Activated naive CD4-positive, alpha-beta T cell (primary cell): Measurements from ENCODE around the gene RAB28.
"Not testable (repeated sequence)": the region's sequence is repeated elsewhere in the genome, so short reads cannot be mapped to it uniquely, and the experiment has no call there.

Source experiments
- DNase-seq, 4 experiments: peaks; one replicate each; lab custom pipeline; 2025; lab: John Stamatoyannopoulos, UW

Gene RAB28

DNA sequence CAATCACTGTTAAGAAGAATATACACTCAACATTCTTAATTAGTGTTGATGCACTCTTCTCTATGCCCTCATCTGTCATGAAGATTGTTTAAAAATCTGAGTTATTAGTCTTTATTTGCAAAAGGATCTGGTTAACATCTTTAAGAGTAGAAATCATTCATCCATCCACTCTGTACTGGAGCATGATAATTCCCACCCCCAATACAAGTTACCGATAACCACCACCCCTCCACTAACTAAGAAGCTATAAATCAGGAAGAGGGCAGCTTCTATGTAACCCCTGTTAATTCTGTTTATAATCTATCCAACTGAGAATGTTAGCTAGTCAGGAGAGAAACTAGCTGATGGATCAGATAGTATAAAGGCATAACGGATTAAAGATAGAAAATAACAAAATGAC lies 34.5 kb downstream of the RAB28 start:
- DNase-seq = no peak

DNA sequence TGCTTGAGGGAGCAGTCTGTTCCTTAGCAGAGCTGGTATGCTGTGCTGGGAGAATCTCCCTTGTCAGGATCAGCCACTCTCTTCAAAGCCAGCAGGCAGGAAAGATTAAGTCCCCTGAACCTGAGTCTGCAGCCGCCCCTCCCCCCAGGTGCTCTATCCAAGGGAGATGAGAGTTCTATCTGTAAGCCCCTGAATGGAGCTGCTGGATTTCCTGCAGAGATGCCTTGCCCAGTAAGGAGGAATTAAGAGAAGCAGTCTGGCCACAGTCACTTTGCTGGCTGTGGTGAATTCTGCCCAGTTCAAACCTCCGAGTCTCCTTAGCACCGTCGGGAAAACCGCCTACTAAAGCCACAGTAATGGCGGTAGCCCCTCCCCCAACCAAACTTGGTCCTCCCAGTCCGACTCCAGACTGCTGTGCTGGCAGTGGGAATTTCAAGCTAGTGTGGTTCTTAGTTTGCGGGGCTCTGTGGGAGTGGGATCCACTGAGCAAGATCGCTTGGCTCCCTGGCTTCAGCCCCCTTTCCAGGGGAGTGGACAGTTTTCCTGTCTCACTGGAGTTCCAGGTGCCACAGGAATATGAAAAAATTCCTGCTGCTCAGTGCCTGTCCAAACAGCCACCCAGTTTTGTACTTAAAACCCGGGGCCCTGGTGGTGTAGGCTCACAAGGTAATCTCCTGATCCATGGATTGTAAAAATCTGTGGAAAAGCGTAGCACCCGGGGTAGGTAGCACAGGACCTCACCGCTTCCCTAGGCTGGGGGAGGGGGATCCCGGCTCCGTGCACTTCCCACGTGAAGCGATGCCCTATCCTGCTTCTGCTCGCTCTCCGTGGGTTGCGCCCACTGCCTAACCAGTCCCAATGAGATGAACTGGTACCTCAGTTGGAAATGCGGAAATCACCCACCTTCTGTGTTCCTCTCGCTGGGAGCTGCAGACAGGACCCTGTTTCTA lies 38.0 kb downstream of the RAB28 start:
- DNase-seq = no peak

DNA sequence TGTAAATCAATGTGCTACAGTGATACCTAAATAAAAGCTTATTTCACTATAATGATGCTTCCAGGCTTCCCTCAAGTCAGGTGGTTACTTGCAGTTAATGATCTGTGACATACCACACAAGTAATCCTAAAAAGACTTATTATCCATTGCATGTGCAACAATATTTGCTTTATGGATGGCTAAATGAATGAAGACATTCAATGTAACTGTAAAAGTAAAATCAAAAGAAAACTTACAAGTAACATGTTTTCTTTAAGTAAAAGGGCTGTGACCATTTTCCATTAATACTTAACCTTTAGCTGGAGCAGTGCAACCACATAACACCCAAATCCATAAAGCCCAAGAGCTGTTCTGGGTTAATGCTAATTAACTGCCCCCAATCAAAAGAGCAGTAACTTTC lies 42.6 kb downstream of the RAB28 start:
- DNase-seq = no peak

DNA sequence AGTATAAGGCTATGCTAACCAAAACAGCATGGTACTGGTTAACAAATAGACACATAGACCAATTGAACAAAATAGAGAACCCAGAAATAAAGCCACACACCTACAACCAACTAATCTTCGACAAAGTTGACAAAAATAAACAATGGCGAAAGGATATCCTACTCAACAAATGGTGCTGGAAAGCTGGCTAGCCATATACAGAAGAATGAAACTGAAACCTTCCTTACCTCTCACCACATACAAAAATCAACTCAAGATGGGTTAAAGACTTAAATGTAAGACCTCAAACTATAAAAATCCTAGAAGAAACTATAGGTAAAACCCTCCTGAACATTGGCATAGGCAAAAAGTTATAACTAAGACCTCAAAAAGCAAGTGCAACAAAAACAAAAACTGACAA lies 47.2 kb downstream of the RAB28 start:
- DNase-seq = no peak

DNA sequence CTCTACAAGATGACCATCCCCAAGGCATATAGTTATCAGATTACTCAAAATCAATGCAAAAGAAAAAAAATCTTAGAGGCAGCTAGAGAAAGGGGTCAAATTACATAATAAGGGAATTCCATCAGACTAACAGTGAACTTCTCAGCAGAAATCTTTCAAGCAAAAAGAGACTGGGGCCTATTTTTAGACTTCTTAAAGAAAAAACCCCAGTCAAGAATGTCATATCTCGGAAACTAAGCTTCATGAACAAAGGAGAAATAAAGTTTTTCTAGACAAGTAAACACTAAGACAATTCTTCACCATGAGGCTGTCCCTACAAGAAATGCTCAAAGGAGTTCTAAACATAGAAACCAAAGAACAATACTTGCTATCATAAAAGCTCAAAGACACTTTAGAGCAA lies 51.7 kb downstream of the RAB28 start:
- no peak for DNase-seq

DNA sequence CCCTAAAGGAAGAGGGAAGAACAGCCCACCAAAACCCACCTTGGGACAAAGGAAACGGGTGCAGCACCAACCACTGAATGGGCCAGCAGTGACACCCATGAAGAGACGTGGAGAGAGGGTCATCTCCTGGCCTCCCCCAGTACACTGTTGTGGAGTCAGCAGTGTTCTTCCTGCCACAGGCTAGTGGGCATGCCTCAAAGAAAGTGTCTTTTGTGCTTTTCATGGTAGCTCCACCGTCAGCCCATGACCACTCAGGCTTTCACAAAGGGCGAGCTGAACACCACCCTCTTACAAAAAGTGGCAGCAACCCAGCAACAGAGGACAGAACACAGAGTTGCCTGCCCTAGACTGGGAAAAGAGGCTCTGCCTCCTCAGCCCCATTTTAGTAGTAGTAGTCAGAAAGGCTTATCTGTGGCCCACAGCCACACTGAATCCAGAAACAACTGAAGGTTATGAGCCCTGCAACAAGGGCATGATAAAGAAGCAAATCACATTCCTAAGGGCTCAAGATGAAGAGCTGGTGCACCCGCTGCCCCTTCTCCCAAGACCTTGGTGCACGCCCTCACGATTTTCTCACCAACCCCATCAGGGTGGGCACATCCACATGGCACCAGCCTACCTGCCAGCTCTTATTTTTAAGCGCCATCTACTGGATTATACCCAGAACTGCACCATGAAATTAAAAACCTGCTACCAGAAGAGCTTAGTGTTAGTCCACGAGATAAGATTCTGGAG lies 53.1 kb downstream of the RAB28 start:
- DNase-seq = no peak

DNA sequence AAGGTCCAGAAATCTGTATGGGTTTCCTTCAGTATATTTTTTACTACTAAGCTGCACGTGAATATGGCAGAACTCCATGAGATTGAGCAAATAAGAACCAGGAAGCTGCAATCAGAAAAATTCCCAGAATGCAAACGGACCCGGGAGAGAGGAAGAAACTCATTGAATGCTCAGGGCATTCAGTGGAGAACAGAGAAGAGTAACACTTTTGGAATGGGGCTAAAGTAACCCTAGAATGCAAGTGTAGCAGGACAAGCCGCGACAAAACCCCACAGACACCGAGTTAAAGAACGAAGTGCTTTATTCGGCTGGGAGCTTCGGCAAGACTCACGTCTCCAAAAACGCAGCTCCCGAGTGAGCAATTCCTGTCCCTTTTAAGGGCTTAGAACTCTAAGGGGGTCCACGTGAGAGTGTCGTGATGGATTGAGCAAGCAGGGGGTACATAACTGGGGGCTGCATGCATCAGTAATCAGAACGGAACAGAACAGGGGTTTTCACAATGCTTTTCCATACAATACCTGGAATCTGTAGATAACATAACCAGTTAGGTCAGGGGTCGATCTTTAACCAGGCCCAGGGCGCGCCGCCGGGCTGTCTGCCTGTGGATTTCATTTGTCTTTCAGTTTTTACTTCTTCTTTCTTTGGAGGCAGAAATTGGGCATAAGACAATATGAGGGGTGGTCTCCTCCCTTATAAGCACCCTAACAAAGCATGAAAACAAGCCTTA lies 56.4 kb downstream of the RAB28 start:
- DNase-seq = no peak

DNA sequence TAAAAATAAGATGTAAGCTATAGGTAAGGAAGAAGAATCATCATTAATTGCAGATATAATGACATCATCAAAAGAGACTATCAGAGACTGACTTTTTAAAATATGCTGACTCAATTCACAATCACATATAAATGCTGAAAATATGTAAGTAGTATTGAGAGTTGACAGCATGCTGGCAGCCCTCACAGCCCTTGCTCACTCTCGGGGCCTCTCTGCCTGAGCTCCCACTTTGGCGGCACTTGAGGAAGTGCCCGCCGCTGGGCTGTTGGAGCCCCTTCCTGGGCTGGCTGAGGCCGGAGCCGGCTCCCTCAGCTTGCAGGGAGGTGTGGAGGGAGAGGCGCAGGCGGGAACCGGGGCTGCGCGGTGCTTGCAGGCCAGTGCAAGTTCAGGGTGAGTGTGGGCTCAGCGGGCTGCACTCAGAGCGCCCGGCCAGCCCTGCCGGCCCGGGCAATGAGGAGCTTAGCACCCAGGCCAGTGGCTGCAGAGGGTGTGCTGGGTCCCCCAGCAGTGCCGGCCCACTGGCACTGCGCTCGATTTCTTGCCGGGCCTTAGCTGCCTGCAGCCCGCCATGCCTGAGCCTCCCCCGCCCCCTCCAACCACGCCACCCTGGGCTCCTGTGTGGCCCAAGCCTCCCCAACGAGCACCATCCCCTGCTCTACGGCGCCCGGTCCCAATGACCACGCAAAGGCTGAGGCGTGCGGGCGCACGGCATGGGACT lies 68.9 kb downstream of the RAB28 start:
- no peak for DNase-seq

DNA sequence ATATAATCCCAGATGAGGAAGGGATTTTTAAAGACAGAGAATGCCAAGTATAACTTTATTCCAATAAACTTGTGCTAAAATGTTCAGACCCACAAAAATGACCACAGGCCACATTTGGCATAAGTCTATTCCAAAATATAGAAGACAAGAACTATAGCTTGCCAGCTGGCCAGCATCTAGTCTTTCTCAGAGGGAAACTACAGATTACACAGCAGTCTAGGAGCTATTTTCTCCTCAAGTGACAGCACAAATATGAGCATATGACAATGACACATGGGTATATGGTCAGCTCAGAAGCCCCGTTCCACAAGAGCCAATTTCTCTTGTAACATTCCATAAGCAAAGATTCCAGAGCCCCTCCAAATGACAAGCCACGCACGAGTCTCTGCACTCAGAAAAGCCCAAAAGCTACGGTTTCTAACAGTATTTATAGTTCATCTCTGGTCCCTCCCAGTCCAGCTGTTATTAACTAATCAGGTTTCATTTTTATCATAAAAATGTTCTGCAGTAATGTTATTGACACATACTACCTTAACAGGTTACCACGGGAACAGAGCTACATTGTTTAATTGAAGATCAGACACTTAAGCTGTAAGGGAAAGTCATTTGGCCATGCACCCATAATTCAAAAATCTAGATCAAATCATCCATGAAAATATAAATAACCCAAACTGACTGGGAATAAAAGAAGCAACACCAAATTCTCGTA lies 70.3 kb downstream of the RAB28 start:
- no peak for DNase-seq

DNA sequence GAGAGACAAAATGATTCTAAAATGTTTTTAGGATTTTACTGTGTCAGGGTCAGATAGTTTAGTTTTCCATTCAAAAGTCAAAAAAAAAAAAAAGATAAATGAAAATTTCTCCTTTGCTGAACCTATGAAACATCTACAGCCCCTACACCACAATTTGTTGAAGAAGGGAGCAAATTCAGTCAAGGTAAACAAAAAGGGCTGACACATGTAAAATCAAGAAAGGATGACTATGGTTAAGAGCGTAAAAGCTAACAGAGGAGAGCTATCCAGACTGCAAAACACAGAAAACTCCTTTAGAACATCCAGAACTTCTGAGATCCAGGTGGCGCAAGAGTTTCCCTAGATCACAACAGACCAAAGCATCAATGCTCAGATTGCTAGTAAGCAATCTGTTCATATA lies 72.2 kb downstream of the RAB28 start:
- no peak for DNase-seq

DNA sequence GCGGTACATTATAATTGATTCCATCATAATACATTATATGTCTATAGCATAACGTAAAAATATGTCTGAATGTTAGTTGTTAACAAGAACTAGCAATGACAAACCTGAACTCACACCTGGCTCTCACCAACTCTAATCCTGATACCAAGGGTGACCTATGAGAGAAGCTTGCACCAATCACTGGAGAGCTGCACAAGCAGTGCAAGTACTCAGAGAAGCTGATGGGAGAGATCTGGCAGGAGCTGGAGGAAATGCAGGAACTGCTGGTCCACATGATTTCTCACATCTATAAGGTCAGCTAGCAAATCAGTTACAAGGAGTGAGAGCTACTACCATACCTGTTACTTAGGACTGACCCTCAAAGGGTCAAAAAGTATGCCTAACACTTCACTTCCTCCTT lies 74.8 kb downstream of the RAB28 start:
- DNase-seq = no peak

DNA sequence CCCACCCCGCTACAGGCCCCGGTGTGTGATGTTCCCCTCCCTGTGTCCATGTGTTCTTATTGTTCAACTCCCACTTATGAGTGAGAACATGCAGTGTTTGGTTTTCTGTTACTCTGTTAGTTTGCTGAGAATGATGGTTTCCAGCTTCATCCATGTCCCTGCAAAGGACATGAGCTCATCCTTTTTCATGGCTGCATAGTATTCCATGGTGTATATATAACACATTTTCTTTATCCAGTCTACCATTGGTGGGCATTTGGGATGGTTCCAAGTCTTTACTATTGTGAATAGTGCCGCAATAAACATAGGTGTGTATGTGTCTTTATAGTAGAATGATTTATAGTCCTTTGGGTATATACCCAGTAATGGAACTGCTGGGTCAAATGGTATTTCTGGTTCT lies 78.0 kb downstream of the RAB28 start:
- DNase-seq = not testable (repeated sequence)

DNA sequence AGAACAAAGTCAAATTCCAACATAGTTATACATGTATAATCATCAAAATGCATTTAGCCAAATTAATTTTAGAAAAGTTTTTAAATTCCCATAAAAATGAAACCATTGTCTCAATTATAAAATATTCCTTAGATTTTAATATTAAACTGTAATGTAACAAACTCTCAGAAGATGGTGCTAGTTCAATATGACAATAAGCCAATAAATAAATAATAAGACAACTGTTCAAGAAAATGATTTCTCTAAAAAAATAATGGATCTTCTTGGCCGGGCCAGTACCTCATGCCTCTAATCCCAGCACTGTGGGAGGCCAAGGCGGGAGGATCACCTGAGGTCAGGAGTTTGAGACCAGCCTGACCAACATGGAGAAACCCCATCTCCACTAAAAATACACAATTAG lies 80.3 kb downstream of the RAB28 start:
- no peak for DNase-seq

DNA sequence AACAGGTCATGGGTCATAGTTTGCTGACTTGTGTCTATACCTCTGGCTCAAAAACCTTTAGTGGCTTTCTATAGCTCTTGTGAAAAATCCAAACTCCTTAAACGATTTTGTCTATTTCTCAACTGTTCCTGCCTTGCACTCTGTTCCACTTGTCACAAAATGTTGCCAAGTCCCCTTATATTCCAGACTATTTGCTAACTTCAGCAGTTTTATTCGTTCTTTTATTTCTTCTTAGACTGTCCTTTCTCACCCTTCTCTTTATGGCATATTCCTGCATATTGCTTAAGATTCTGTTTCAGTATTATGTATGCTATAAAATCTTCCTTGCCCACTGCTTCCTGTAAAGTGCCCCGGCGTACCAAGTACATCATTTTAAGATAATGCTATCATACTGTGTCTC lies 80.8 kb downstream of the RAB28 start:
- DNase-seq = no peak

DNA sequence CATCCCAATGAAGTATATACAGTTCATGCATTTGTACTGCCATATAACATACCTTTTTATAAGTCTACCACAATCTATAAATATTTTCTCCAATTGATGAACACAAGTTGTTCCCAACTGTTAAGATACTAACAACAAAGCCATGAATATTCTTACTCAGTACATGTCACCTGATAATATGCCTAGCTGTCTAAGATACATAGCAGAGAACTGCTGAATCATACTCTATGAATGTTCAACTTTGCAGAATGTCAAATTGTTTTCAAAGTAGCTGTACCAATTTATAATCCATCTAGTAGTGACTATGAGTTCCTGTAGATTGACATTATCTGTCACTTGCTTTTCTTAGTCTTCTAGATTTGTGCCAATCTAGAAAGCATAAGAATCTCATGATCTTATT lies 84.9 kb downstream of the RAB28 start:
- DNase-seq = no peak

DNA sequence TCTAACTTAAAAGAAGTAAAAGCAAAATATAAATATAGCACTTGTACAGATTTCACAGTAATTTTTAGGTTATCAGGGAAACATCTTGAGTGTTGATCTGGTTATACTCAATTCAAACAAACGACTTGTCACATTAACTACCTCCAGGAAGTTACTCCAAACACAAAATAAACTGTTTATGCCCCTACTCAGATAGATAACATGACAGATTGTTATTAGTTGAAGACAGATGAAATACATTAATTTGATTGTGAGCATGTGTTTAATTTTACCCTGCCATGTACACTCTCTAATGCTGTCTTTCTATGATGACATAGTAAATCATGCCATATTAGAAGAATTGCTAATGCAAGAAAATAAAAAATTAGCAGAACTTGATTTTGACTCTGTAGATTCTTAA lies 88.0 kb downstream of the RAB28 start:
- no peak for DNase-seq

DNA sequence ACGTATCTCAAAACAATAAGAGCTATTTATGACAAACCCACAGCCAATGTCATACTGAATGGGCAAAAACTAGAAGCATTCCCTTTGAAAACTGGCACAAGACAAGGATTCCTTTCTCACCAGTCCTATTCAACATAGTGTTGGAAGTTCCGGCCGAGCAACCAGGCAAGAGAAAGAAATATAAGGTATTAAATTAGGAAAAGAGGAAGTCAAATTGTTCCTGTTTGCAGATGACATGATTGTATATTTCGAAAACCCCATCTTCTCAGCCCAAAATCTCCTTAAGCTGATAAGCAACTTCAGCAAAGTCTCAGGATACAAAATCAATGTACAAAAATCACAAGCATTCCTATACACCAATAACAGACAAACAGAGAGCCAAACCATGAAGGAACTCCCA lies 94.2 kb downstream of the RAB28 start:
- not testable (repeated sequence) for DNase-seq

DNA sequence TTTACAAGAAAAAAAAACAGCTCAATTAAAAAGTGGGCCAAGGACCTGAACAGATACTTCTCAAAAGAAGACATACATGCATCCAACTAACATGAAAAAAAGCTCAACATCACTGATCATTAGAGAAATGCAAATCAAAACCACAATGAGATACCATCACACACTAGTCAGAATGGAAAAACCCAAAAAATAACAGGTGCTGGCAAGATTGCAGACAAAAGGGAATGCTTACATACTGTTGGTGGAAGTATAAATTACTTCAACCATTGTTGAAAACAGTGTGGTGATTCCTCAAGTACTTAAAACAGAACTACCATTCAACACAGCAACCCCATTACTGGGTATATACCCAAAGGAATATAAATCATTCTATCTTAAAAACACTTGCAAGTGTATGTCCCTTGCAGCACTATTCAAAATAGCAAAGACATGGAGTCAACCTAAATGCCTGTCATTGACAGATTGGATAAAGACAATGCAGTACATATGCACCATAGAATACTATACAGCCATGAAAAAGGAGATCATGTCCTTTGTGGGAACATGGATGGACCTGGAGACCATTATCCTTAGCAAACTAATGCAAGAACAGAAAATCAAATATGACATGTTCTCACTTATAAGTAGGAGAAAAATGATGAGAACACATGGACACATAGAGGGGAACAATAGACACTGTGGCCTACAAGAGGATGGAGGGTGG lies 97.6 kb downstream of the RAB28 start:
- DNase-seq = no peak

DNA sequence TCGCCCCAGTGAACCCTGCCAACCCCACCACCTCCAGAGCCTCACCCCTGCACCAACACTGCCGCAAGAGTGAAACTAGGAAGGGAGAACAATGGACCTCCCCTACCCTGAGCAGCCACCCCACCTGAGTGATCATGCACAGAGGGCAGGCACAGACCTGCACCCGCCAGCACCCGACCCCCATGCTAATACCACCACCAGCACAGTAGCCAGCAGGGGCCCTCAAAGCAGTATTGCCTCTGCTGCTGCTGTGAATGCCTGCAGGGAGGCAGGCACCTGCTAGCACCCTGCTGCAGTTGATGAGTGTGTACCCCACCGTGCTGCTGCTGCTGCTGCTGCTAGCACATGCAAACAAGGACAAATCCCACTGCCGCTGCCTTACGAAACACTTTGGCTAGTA lies 100.1 kb downstream of the RAB28 start:
- no peak for DNase-seq

DNA sequence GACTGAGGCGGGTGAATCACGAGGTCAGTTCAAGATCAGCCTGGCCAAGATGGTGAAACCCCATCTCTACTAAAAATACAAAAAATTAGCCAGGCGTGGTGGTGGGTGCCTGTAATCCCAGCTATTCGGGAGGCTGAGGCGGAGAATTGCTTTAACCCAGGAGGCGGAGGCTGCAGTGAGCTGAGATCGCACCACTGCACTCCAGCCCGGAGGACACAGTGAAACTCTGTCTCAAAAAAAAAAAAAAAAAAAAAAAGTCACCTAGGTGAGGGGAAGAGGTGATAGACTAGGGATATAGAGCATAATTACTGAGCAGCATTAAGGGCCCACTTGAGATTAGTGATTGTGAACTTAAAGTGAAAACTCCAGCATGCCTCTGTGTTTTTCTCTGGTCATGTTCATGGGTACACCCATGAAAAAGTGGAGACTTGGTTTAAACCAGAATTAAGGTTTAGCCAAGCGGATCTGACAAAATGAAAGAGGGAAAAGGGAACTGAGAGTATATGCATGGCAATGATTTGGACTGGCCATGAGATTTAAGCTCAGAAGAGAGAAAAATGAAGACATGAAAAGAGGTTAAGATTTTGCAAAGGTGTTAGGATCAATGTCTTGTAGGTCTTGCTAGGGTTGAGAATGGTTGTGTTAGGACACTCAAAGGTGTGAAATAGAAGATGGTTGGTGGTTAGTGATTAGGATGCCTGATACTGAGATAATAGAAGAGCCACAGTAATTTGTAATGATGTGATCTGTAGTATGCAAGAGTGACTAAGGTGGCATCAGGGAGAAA lies 105.0 kb downstream of the RAB28 start:
- DNase-seq = no peak
